ENCODE results near the gene ZBTB20.

- no peak for TF ChIP-seq CTCF (conservative IDR thresholded peaks at IDR 0.05; ENCODE audit: low read depth, low read length)
- no peak for TF ChIP-seq ELK1 (IDR thresholded peaks at IDR 0.05; ENCODE audit: borderline replicate concordance, low read depth, low read length)
- TF ChIP-seq USF2 (IDR thresholded peaks at IDR 0.05; ENCODE audit: low read depth, low read length): no peak
- TF ChIP-seq RFX5 (IDR thresholded peaks at IDR 0.05; ENCODE audit: low read depth, low read length): no peak
- no peak for TF ChIP-seq POLR2A (IDR thresholded peaks at IDR 0.05; ENCODE audit: low read depth, low read length)
- TF ChIP-seq BHLHE40 (IDR thresholded peaks at IDR 0.05; ENCODE audit: low read depth, low read length): no peak
- TF ChIP-seq RCOR1 (IDR thresholded peaks at IDR 0.05; ENCODE audit: insufficient replicate concordance, low read length): no peak
- no peak for TF ChIP-seq RAD21 (IDR thresholded peaks at IDR 0.05; ENCODE audit: low read length)
- no peak for TF ChIP-seq MAFK (IDR thresholded peaks at IDR 0.05; ENCODE audit: low read depth, low read length)
- no peak for TF ChIP-seq MXI1 (IDR thresholded peaks at IDR 0.05; ENCODE audit: borderline replicate concordance, low read depth, low read length)
- TF ChIP-seq CEBPB (IDR thresholded peaks at IDR 0.05; ENCODE audit: low read depth, low read length): no peak
- no peak for TF ChIP-seq SMC3 (IDR thresholded peaks at IDR 0.05; ENCODE audit: low read depth, low read length)
- TF ChIP-seq MAZ (IDR thresholded peaks at IDR 0.05; ENCODE audit: borderline replicate concordance, low read depth, low read length): no peak
Measured at GRCh38 chr3:114344492-114344891, 802.6 kb downstream of the ZBTB20 start.

Measured in IMR-90 (cell line).